SK-N-SH treated with all-trans-retinoic acid at 6 μM for 48 hours (cell line): ENCODE results near the gene RASAL2.
"Not testable (repeated sequence)": the region's sequence is repeated elsewhere in the genome, so short reads cannot be mapped to it uniquely, and the experiment has no call there.

ENCODE experiments used
- ATAC-seq: fragments of 200-7000 bp; cut with Tn5 transposase; 3 replicates; pipeline ENCODE4 v1.9.1; 2020; ENCODE audit warnings: mild to moderate bottlenecking, moderate library complexity
- BACH2 ChIP-seq: fragments of 250-450 bp; sonication (Bioruptor Pico); IDR thresholded peaks from 2 replicates; pipeline ENCODE4 v1.9.0; 2021; ENCODE audit warnings: mild to moderate bottlenecking, borderline replicate concordance
- CREB5 ChIP-seq: fragments of 250-450 bp; sonication (Bioruptor Pico); IDR thresholded peaks from 2 replicates; pipeline ENCODE4 v1.5.1; 2020; ENCODE audit warnings: low read depth, mild to moderate bottlenecking, moderate library complexity
- CSDC2 ChIP-seq: fragments of 250-450 bp; sonication (Bioruptor Pico); IDR thresholded peaks from 2 replicates; pipeline ENCODE4 v1.5.0; 2020; ENCODE audit warnings: mild to moderate bottlenecking, moderate library complexity
- CSRNP3 ChIP-seq: fragments of 250-450 bp; sonication (Bioruptor Pico); IDR thresholded peaks from 2 replicates; pipeline ENCODE4 v1.5.1; 2021; ENCODE audit warnings: mild to moderate bottlenecking, moderate library complexity
- ESRRG ChIP-seq: fragments of 250-450 bp; sonication (Bioruptor Pico); IDR thresholded peaks from 2 replicates; pipeline ENCODE4 v1.6.1; 2021; ENCODE audit warnings: mild to moderate bottlenecking
- GLIS3 ChIP-seq: fragments of 250-450 bp; sonication (Bioruptor Pico); IDR thresholded peaks from 2 replicates; pipeline ENCODE4 v1.5.0; 2020; ENCODE audit warnings: mild to moderate bottlenecking, moderate library complexity
- ISL1 ChIP-seq: fragments of 250-450 bp; sonication (Bioruptor Pico); IDR thresholded peaks from 2 replicates; pipeline ENCODE4 v2.1.2; 2022; ENCODE audit warnings: mild to moderate bottlenecking, moderate library complexity
- PATZ1 ChIP-seq: fragments of 250-450 bp; sonication (Bioruptor Pico); IDR thresholded peaks from 2 replicates; pipeline ENCODE4 v1.8.0; 2020; ENCODE audit warnings: mild to moderate bottlenecking, moderate library complexity, borderline replicate concordance
- POU6F1 ChIP-seq: fragments of 250-450 bp; sonication (Bioruptor Pico); IDR thresholded peaks from 2 replicates; pipeline ENCODE4 v1.8.0; 2021; ENCODE audit warnings: low read depth, mild to moderate bottlenecking, moderate library complexity, borderline replicate concordance
- PPARA ChIP-seq: fragments of 250-450 bp; sonication (Bioruptor Pico); IDR thresholded peaks from 2 replicates; pipeline ENCODE4 v1.5.0; 2020; ENCODE audit warnings: mild to moderate bottlenecking, borderline replicate concordance
- SNAI2 ChIP-seq: fragments of 250-450 bp; sonication (Bioruptor Pico); IDR thresholded peaks from 2 replicates; pipeline ENCODE4 v1.5.0; 2020; ENCODE audit warnings: mild to moderate bottlenecking, moderate library complexity
- TCF4 ChIP-seq: fragments of 250-450 bp; sonication (Bioruptor Pico); IDR thresholded peaks from 2 replicates; pipeline ENCODE4 v1.8.0; 2021; ENCODE audit warnings: mild to moderate bottlenecking, moderate library complexity, borderline replicate concordance
- TOX ChIP-seq: fragments of 250-450 bp; sonication (Bioruptor Pico); IDR thresholded peaks from 2 replicates; pipeline ENCODE4 v1.8.0; 2021; ENCODE audit warnings: mild to moderate bottlenecking, moderate library complexity, borderline replicate concordance
- ZC3H10 ChIP-seq: fragments of 250-450 bp; sonication (Bioruptor Pico); IDR thresholded peaks from 2 replicates; pipeline ENCODE4 v1.5.1; 2021; ENCODE audit warnings: mild to moderate bottlenecking, moderate library complexity
- ZFP30 ChIP-seq: fragments of 450-650 bp; formaldehyde crosslinking; IDR thresholded peaks from 2 replicates; pipeline ENCODE4 v1.5.0; 2022; ENCODE audit warnings: mild to moderate bottlenecking, moderate library complexity
- ZNF70 ChIP-seq: fragments of 450-650 bp; formaldehyde crosslinking; IDR thresholded peaks from 2 replicates; pipeline ENCODE4 v1.5.0; 2020; ENCODE audit warnings: mild to moderate bottlenecking, moderate library complexity
- ZNF8 ChIP-seq: fragments of 450-650 bp; formaldehyde crosslinking; IDR thresholded peaks from 2 replicates; pipeline ENCODE4 v1.5.0; 2020; ENCODE audit warnings: mild to moderate bottlenecking, moderate library complexity

RASAL2 gene

GRCh38 chr1:178119628-178120027 is 25.7 kb downstream of the RASAL2 start:
- no peak for ATAC-seq
- TF ChIP-seq ZC3H10 (CRISPR knock-in tag) = no peak

GRCh38 chr1:178120088-178120487 is 26.2 kb downstream of the RASAL2 start:
- no peak for ATAC-seq
- no peak for TF ChIP-seq ZNF8 (CRISPR knock-in tag)
- no peak for TF ChIP-seq CSRNP3 (CRISPR knock-in tag)
- TF ChIP-seq ZNF70 (CRISPR knock-in tag) = no peak
- no peak for TF ChIP-seq ZFP30
- TF ChIP-seq POU6F1 (CRISPR knock-in tag) = no peak
- TF ChIP-seq ISL1 (CRISPR knock-in tag) = no peak
- TF ChIP-seq BACH2 (CRISPR knock-in tag) = no peak
- no peak for TF ChIP-seq PPARA (CRISPR knock-in tag)
- no peak for TF ChIP-seq ZC3H10 (CRISPR knock-in tag)
- TF ChIP-seq CSDC2 (CRISPR knock-in tag) = no peak

GRCh38 chr1:178120520-178121052 is 26.7 kb downstream of the RASAL2 start:
- not testable (repeated sequence) for ATAC-seq

GRCh38 chr1:178121883-178122282 is 28.0 kb downstream of the RASAL2 start:
- no peak; the same call in 1 of the 3 replicates for ATAC-seq
- no peak for TF ChIP-seq POU6F1 (CRISPR knock-in tag)
- no peak for TF ChIP-seq ZNF70 (CRISPR knock-in tag)
- no peak for TF ChIP-seq BACH2 (CRISPR knock-in tag)
- no peak for TF ChIP-seq SNAI2 (CRISPR knock-in tag)
- no peak for TF ChIP-seq CREB5
- no peak for TF ChIP-seq ZFP30

- ATAC-seq = no peak; the same call in 2 of the 3 replicates
- TF ChIP-seq GLIS3 (CRISPR knock-in tag) (no peak), ZNF8 (CRISPR knock-in tag) (no peak), CSDC2 (CRISPR knock-in tag) (no peak), ESRRG (CRISPR knock-in tag) (no peak)
Observed at GRCh38 chr1:178122283-178122682, 28.4 kb downstream of the RASAL2 start.

- no peak for TF ChIP-seq POU6F1 (CRISPR knock-in tag)
- TF ChIP-seq ZFP30 = no peak
- no peak for TF ChIP-seq CSRNP3 (CRISPR knock-in tag)
- TF ChIP-seq SNAI2 (CRISPR knock-in tag) = no peak
- TF ChIP-seq PPARA (CRISPR knock-in tag) = no peak
- no peak for TF ChIP-seq CREB5
- TF ChIP-seq TCF4 (CRISPR knock-in tag) = no peak
- no peak for TF ChIP-seq CSDC2 (CRISPR knock-in tag)
- no peak for TF ChIP-seq ESRRG (CRISPR knock-in tag)
- TF ChIP-seq GLIS3 (CRISPR knock-in tag) = no peak
- no peak for TF ChIP-seq PATZ1 (CRISPR knock-in tag)
- TF ChIP-seq TOX (CRISPR knock-in tag) = no peak
- ATAC-seq = no peak
Observed at GRCh38 chr1:178124115-178124514, 30.2 kb downstream of the RASAL2 start.
